NCI-H2029 (cell line): ENCODE data around the gene ORAI2.
"Not testable (repeated sequence)": the region's sequence is repeated elsewhere in the genome, so short reads cannot be mapped to it uniquely, and the experiment has no call there.

Source experiments
- DNase-seq: peaks from one replicate; lab custom pipeline; 2025; lab: John Stamatoyannopoulos, UW

The ORAI2 gene

DNA sequence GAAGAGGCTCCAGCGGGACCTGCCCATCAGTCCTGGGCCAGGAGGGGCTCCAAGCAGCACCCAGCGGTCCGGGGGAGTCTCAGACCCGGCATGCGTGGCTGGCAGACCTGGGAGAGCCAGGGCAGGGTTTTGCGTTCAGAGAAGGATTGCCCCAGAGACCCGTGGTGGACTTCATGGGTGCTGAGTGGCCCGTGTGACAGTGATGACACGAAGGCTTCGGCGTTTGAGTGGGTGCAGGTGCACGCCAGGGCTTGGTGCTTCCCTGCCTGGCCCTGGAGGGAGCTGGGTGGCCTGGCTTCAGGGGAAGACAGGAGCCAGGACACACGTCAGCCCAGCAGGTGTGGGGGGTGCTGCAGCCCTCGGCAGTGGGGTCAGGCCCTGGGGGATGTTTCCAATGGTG, 13.9 kb downstream of the ORAI2 start:
- no peak for DNase-seq

GRCh38 chr7:102449136-102449535, 15.8 kb downstream of the ORAI2 start:
- DNase-seq: no peak

GRCh38 chr7:102450242-102450641, 16.9 kb downstream of the ORAI2 start:
- DNase-seq: no peak

- DNase-seq: no peak
These were observed 18.1 kb downstream of the ORAI2 start for GRCh38 chr7:102451371-102452054.

GRCh38 chr7:102452451-102452850, 19.1 kb downstream of the ORAI2 start:
- DNase-seq: no peak

DNA sequence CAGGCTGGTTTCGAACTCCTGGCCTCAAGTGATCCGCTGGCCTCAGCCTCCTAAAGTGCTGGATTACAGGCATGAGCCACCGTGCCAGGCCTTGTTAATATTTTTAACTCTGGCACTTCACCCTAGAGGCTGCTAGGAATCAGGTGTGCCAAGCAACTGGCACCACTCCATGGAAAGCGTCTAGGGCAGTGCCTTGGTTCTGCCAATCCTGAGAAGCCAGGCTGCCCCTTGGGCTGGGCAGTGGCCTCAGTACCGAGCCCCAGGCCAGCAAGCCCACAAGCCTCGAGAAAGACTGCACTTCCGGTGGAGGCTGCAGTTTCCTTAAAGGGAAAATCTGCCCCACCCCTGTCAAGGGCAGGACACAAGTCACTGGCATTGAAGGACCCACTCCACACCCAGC, 19.9 kb downstream of the ORAI2 start:
- peak; percentile 9 for DNase-seq

- peak; percentile 19 for DNase-seq
These were observed 21.1 kb downstream of the ORAI2 start for GRCh38 chr7:102454468-102454867.

- DNase-seq: not testable (repeated sequence)
These were observed 21.6 kb downstream of the ORAI2 start for GRCh38 chr7:102454932-102455331.

GRCh38 chr7:102455596-102455995, 22.2 kb downstream of the ORAI2 start:
- DNase-seq: no peak

DNA sequence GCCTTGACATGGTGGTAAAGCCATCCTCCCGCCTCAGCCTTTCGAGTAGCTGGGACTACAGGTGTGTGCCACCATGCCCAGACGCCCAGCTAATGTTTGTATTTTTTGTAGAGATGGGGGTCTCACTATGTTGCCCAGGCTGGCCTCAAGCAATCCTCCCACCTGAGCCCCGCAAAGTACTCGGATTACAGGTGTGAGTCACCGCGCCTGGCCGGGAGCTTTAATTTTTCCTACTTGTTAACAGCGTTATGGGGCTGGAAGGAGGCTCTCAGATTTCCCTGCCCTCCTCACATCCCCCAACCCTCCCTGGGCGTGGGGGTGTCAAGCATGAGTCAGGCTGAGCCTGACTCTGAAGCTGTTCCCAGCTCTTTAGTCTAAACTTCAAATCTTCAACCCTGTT, 23.0 kb downstream of the ORAI2 start:
- no peak for DNase-seq

- no peak for DNase-seq
These were observed 24.1 kb downstream of the ORAI2 start for GRCh38 chr7:102457352-102457924.

DNA sequence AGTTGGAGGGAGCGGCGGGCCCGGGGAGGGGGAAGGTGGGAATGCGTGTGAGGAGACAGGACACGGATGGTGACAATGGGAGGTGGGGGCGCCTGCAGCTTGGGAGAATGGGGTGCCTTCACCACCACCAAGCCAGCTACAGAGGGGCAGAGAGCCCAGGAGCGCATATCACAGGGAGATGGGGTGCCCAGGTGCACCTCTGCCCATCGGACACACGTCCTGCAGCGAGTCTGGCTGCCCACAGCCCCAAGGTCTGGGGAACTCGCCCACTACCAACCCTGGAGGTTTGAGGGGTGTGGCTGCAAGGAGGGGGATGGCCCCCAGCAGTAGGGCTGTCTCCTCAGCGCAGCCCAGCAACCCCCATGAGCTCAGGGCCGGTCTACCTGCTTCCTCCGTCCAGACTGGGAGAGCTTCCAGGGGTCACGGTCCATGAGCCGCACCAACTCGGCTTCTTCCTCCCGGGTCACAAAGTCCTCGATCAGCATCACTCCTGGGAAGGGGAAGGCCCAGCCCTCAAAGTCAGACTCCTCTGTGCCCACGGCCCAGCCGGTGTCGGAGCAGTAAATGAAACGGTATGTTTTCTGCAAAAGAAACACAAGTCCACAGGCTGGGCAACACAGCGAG, 26.0 kb downstream of the ORAI2 start:
- DNase-seq: no peak

DNA sequence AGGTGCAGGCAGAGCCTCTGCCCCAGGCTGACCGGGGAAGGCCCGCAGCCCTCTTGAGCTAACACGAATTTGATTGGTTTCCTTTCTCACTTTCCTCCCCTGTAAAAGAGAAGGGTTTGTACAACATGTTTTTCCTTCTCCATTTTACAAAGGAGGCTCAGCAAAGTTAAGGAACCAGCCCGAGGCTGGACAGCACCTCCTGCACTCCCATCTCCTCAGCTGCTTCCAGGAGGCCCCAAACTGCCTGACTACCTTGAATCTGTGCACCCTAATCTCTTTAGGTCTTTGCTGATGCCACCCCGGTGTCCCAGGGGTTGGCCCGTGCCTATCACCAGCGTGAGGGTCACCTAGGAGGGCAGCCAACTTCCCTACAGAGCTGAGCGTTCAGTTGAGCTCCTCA, 27.1 kb downstream of the ORAI2 start:
- DNase-seq: no peak

- DNase-seq: no peak
These were observed 30.6 kb downstream of the ORAI2 start for GRCh38 chr7:102463841-102464576.

DNA sequence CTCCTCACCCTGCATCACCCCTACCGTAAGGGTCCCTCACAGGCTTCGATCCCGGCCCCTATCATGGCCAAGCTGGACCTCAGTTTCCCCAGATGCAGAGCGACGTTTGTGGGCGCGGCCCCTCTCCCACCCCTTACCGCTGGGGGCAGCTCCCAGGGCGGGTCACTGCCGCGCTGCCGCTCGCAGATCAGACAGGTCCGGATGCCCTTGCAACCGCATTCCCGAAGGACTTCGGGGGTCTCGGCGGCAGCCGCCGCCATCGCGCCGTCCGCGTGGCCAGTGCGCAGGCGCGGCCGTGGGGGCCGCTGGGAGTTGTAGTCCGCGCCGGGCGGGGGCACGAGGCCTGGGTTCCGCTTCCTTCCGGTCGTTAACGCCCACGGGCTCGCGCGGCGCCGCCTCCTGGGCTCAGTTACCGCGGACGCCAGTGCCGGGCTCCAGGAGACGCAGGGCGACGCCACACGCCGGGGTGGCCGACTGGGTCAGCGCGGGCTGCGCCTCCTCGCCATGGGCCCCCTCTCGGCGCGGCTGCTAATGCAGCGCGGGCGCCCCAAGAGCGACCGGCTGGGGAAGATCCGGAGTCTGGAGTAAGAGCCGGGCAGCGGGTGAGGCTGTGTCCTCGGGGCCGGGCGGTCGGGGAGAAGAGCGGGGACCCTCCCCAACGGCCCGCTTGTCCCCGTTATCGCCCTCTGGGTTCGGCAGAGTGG, 31.4 kb downstream of the ORAI2 start, which contains the start of the genes ALKBH4 and LRWD1:
ALKBH4 (minus strand) TSS at position 287 of the 704 bp plus-strand sequence; CDS start at position 260, 27 bp downstream.
LRWD1 (plus strand) TSS at position 408 of the 704 bp plus-strand sequence; CDS start at position 505, 97 bp downstream.
- peak; percentile 78 for DNase-seq

GRCh38 chr7:102466097-102466496, 32.7 kb downstream of the ORAI2 start:
- no peak for DNase-seq

GRCh38 chr7:102467581-102468477, 34.5 kb downstream of the ORAI2 start:
- no peak for DNase-seq

- no peak for DNase-seq
These were observed 35.3 kb downstream of the ORAI2 start for GRCh38 chr7:102468478-102469350.

- DNase-seq: no peak
These were observed 36.1 kb downstream of the ORAI2 start for GRCh38 chr7:102469351-102469971.
